SKM-1 (cell line): ENCODE measurements around the gene GNAZ.

Source experiments
- DNase-seq: peaks from one replicate; lab custom pipeline; 2025; ENCODE audit not compliant: unreplicated experiment; lab: John Stamatoyannopoulos, UW

GNAZ gene

DNA sequence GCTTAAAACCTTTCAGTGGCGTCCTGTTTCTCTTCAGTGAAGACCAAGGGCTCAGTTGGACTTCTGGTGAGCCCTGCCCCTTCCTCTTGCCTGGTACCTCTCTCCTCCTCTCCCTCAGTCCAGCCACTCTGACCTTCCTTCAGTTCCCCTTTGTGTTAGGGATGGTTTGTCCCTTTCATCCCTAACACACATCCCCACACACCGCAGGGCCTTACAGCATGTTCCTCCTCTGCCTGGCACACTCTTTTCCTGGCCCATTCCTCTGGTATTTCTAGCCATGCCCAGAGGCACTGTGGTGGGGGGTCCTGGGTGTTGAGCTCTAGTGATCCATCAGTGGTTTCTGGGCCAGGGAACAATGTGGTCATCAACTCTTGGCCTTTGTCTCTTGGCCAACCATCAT lies 21.4 kb downstream of the GNAZ start:
- no peak for DNase-seq

DNA sequence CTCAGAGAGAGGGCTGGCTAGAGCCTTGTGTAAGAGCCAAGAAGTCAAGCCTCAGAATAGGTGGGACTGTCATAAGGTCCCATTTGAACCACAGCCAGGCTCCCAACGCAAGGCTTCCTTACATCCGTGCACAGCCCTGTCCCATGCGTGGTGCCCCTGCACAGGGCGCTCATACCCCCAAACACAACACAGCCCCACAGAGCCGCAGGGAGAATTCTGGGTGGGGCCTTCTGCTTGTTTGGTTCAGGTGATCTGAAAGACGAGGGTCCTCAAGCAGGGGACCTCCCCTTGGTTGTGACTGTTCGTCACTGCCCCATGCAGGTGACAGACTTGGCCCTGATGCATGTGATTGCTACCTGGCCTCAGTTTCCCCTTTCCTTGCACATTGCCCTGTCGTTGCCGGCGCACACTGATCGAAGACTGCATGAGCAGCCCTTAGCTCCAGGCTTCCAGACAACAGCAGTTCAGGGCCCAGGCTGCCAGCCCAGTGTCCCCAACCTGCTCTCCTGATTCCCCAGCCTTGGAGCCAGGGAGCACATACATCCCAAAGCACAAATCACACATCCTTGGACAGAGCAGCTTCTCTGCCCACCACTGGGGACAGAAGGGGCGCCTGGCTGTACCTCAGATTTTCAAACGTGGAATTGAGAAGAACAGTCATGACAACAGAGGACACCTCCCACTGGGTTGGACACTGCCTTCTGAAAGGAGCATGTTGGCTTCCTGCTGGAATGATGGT lies 22.1 kb downstream of the GNAZ start:
- no peak for DNase-seq

DNA sequence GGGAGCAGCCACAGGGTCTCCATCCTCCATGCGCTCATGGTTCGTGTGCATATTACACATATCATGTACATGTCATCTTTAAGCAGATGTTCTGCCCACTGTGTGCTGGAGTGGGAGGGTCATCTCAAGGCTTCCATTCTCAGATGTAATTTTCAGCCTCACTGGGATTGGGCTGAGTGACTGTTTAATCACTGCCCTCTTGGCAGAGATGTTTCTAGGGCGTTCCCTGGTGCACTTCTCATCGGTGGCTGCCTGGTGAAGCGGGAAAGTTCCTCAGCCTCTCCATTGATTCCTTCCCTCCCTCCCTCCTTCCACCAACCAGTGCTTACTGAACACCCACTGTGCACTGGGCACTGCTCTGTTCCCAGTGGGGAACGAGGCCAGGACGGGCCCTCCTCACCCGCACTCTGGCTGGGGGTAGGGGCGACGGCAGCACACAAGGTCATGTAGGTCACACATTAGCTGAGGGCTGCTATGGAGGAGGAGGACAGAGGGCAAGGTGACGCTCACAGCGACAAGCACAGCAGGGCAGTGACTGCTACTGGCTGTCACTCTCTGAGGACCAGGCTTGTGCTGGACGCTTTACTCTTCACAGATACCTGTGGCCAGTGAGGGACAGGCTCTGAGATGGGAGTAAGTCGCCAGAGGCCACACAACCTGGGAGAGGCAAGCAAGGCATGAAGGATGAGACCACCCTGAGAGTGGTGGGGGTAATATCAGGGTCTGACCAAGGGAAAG lies 22.9 kb downstream of the GNAZ start:
- DNase-seq = no peak

DNA sequence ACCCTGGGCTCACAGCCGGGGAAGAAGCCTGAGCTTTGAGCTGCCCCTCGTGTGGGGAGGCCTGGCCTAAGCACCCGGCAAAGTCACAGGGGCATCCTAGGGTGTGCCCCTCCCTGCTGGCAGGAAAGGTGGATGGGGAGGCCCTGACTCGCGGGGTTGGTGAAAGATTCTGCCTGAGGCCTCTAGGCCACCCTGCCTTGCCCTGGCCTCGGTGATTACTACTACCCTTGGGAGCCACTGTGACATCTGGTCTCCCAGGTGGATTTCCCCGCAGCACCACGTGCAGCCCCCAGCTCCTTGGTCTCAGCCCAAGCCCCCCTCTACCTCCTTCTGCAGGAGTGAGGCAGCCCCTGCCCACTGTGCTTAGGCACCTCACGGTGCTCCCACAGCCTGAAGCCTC lies 23.9 kb downstream of the GNAZ start:
- no peak for DNase-seq

DNA sequence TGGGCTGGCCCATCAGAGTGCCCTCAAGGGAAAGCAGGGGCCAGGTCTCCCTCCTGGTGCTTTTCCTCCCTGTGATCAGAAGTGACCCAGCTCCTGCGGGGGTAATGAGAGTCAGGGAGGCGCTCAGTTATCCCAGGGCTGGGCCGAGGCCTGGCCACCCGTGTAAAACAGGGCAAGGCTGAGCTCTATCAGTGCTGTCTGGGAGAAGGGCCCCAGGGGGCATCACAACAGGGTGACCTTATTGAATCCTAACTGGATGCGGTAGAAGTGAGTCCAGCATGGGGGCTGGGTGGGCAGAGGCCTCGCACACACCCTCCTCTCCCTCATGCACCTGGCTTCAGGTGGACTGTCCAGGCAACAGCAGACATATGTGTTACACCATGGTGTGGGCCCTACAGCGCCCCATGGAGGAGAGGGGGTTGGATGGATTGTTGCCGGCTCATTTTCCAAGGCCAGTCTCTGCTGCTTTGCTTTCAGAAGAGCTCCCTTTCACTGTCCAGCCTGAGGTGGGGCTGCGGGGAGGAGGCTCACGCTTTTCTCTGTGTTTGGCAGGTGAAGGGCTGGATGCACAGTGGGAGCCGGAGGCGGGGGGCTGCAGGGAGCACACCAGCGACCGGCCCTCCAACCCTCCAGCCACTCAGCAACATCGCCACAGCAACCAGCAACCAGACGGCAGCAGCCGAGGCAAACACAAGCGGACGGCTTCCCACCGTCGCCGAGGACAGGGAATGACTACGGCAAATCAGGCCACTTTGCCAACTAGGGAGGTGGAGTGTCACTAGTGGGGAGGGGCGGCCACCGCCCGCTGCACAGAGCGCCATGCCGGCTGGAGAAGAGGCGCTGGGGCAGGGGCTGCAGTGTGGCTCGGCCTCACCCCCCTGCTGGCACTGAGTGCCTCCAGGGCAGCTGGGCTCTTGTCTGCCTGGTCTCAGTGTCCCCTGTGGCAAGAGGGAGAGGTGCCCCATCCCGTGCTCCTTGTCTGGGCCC lies 24.7 kb downstream of the GNAZ start:
- DNase-seq = no peak

DNA sequence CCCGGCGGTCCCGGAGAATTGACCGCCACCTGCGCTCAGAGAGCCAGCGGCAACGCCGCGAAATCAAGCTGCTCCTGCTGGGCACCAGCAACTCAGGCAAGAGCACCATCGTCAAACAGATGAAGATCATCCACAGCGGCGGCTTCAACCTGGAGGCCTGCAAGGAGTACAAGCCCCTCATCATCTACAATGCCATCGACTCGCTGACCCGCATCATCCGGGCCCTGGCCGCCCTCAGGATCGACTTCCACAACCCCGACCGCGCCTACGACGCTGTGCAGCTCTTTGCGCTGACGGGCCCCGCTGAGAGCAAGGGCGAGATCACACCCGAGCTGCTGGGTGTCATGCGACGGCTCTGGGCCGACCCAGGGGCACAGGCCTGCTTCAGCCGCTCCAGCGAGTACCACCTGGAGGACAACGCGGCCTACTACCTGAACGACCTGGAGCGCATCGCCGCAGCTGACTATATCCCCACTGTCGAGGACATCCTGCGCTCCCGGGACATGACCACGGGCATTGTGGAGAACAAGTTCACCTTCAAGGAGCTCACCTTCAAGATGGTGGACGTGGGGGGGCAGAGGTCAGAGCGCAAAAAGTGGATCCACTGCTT lies 25.5 kb downstream of the GNAZ start:
- DNase-seq = no peak

DNA sequence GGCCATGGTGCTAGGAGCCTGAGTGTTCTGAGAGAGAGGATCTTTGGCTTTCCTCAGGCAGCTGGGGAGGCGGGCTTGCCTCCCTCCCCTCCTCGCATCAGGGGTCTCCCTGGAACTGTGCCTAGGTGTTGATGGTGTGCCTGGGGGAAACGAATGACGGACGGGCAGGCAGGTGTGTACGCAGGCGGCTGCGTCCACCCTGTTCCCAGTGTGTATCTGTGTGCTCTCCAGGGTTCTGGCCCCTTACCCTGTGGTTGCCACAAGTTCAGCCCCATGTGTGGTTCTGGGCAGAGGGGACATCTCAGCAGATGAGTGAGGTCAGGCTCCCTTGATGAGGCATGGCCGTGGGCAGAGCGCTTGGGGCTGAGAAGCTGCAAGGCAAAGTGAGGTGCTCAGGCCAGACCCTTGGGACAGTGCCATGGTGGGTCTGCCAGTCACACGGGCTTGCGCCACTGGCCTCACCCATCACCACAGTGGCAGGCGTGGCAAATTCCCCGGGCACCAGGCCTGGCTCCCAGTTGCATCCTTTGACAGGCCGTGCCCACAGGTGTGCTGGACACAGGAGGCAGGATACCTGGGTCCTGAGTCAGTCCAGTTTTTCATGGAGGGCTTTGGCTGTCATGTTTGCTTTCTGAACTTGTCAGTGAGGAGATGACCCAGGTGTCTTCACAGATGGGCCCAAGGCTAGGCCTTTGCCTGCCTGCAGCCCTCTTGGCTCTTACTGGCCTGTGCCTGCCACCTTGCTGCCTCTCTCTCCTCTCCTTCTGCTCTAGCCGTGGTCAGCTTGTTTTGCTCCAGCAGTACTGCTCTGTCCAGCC lies 27.3 kb downstream of the GNAZ start:
- DNase-seq = no peak

DNA sequence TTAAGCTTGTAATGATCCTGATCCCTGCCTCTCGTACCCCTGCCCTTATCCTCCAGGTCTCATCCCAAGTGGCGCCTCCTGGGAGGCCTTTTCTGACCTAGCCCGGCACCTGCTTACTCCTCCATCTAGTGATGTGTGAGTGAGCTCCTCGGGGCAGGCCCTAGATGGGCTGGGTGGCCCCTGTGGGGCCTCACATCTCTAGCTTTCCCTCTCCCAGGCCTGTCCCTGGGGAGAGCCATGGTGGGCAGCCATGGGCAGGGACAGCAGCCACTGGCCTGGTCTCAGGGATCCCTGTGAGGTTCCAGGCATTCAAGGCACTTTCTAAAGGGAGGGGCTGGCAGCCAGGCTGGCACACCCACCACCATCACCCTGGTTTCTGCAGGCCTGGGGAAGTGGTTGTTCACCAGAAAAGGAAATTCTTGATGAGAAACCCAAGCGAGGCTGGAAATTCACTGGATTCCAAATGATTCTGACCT lies 27.9 kb downstream of the GNAZ start:
- DNase-seq = no peak

DNA sequence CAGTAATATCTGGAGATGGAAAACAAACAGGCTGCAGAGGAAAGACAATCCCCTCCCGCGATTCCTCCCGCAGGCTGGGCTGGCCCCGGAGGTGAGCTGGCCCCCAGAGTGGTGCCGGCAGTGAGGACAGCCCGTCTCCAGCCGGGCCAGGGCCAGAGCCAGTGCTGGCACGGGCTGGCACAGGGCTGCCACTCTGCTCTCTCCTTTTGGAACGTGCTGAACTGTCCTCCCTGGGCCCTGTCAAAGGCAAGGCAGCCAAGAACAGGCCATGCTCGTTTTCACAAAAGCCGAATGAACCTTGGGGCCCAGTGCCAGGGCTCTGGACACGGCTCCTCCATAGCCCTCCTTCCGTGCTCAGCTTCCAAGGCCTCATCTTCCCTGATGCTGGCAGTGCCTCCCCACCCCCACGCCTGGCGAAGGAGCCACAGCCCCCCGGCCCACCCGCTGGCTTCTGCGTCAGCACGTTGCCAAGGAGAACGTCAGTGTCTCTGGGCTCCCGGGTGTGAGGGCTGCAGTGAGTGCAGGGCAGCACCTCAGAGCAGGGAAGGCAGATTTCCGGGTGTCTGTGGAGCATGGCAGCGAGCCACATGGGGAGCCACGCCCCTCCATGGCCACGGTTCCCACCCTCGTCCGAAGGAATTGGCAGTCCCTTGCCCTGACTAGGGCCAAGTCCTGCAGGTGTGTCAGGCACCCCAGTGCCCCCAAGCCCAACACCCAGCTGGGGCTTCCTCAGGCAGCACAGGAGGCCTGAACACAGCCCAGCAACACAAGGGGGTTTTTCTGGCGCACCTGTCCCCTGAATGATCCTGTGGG lies 28.6 kb downstream of the GNAZ start:
- DNase-seq = no peak

DNA sequence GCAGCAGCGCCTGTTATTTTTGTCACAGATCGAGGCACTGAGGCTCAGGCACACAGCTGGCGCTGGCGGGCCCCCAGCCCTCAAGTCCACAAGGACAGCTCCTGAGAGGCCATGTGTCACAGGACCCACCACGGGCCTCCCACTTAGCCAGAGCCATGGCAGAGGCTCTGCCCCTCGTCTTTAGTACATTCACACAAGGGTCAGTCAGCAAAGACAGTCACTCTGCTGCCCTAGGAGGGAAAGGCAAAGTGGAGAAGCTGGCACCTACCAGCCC lies 29.1 kb downstream of the GNAZ start:
- no peak for DNase-seq

DNA sequence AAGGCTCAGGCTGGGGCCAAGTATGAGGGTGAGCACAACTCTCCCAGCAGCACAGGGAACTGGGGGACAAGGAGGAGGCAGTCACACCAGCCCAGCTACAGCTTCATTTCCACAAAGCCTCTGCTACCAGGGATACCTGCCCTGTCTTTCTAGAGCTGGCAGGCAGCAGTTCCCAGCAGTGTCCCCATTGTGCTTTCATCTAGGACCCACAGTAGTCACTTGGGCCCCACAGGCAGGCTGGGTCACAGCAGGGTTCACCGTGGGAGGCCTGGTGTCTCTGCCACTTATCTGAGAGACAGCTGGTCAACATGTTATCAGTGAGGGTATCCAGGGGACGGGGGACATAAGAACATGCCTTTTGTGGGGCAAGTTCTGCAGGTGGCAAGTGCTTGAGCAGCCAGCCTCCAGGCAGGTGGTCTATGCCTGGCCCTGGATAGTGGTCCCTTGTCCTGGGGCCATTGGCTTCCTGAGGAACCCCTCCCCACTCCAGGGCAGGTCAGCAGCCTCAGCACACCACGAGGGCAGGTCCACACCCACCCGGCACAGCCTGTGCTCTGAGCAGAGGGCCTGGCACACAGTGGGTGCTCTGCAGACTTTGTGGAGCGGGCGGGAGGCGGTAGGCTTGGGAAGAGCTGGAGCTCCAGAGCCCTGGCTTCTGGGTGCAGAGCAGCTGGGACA lies 29.9 kb downstream of the GNAZ start:
- DNase-seq = no peak

DNA sequence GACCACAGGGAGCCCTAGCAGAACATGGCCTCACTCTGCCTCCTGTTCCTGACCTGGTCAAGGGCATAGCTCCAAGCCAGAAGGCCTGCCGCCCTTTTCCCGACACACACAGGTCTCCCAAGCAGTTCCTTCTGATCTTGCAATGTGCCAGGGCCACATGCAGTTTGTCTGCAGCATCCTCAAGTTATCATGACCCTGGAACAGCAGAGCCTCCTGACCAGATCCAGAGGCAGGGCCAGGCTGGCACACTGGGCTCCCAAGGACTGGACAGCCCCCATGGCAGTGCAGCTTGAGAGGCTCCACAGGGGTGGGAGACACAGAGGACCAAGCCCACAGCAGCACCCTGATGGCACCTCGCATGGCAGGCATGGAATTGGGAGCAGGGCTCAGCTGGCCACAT lies 31.2 kb downstream of the GNAZ start:
- no peak for DNase-seq

DNA sequence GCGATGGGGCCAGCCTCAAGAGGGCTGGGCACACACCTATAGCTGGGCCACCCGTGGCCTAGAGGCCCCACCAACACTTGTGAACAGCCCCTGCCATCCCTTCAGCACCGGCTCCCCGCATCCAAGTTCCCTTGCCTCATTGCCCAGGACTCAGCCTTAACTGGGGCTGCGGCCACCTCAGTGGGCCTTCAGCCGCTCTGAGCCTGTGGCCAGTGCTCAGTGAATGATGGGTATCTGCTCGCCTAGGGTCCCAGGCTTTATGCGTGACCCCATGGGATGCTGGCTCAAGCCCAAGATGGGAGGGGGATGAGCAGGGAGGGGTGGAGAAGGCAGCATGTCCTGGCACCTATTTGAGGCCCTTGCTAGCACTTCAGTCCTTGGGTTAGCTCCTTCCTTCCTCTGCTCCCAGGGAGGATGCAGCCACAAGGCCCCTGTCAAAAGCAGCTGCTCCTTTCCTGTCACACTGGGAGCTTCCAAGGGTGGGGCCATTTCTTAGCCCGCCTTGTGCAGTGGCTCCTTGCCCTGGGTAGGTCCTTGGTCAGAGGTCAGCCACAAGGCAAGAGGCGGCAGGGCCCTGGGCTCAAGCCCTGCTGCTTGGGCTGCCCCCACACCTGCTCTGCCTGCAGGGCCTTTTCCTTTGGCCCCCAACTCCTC lies 31.8 kb downstream of the GNAZ start:
- no peak for DNase-seq

DNA sequence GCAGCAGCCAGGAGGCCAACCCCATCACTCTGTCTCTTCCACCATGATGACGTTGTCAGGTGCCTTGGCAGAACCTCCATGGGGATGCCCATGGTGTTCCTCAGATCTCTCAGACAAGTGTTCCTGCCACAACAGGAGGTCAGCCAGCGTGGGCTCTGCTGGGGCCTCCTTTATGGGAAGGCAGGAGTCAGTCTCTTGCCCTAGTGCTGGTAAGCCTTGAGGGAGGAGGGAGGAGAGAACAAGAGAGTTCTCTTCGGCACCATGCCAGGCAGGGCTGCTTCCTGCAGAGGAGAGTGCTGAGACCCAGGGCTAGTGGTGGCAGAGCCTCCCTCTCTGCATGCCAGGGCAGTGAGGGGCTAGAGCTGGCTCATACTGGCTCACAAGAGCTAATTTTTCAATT lies 32.5 kb downstream of the GNAZ start:
- no peak for DNase-seq

DNA sequence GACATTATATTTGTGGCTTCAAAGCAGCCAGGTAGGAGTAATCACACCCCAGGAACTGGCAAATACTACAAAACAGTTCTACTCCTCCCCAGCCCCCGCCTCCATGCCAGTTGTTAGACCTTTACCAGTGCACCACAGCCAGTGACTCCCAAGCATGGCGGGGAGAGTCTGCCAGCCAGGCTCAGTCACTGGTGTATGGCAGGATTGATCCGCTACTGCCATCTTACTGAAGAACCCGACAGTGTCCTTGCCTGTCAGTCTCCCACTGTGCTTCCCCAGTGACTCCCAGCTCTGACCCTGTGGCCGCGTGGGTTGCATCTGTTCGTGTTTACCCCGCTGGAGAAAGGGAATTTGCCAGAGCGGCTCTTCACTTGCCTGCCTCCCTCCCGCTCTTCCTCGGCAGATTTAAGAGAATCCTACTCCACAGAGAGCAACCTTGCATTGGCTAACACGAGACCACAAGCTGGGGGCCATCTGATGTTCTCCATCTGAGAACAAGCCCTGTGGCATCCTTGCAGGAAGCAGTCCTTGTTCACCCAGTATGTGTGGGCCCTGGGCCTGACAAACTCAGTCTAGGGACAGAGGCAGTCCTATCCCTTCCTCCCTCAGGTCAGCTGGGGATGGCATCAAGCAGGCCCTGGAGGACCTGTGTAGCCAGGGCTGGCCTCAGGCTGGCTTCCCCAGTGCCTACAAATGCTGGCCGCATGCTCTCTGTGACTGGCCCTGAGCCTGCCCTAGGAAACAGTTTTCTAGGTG lies 33.1 kb downstream of the GNAZ start:
- no peak for DNase-seq

DNA sequence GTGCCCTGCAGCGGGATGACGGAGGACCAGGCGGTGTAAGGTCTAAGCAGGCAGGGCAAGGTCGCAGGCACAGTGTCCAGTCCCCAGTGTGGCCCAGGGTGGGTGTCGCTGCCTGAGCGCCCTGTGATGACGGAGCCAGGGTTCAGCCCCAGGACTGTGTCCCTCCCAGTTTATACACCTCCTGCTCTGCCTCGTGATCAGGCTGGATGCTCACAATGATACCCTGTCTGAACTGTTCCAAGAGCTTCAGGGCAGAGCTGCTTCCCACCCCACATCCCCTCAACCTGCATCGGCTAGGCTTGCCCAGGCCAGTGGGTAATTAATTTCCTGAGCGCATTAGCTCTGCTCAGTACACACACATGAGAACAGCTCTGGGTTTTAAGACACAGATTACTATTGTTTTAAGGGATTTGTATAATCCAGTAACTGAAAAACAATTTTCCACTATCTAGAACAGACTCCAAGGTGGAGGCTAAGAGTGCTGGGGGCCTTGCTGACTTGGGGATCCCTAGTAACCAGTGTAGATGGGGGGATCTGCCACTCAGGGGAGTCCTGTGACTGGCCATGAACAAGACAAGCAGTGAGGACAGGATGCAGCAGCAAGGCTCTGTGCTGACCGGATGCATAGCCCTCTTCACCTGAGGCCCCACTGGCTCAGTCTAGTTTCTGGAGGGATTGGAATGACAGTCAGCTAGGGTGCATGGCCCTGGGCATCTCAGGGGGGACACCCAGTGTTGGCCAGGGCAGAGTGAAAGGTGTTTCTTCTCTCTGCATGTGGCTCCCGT lies 34.1 kb downstream of the GNAZ start:
- no peak for DNase-seq

DNA sequence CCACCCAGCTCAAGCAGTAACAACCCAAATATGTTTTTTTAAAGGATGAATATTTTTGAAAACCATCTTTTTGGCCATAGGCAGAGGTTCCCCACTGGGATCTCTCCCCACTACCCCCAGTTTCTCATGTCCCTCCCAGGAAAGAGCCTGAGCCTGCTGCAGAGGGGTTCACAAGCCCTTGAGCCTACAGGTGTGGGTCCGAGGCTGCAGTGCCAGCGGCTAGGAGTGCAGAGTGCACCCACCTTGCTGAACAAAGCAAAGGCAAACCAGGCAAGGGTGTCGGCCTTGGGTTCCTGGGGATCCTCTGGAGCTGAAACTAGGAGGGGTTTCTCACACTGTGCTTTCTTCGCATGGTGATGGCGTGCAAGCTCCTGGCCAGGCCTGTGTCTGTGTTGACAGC lies 35.0 kb downstream of the GNAZ start:
- no peak for DNase-seq
